Memory B cell (primary cell): Measurements from ENCODE around the gene DNTT.
A peak's percentile ranks its signal among the peaks of the same experiment; 100 is the strongest.

Experiments
- ATAC-seq: fragments of 150-1000 bp; cut with Tn5 transposase; 2 replicates; pipeline ENCODE4 v1.10.0; 2021; ENCODE audit warnings: low read depth, mild to moderate bottlenecking, moderate library complexity
- DNase-seq, 2 donors: peaks; one replicate each; pipeline ENCODE4 v3.0.0; 2022; ENCODE audit warnings: low spot score in 2 of 2
- H3K27ac Mint-ChIP-seq: one replicate; pipeline ENCODE4 v1.8.0; 2022; ENCODE audit warnings: mild to moderate bottlenecking, moderate library complexity, mixed read lengths
- H3K27me3 Mint-ChIP-seq: one replicate; pipeline ENCODE4 v1.8.0; 2022; ENCODE audit warnings: mixed read lengths
- H3K36me3 Mint-ChIP-seq: one replicate; pipeline ENCODE4 v1.8.0; 2022; ENCODE audit warnings: mild to moderate bottlenecking, mixed read lengths
- H3K4me1 Mint-ChIP-seq: one replicate; pipeline ENCODE4 v1.8.0; 2022; ENCODE audit warnings: mixed read lengths
- H3K4me3 Mint-ChIP-seq: one replicate; pipeline ENCODE4 v1.8.0; 2022; ENCODE audit warnings: mild to moderate bottlenecking, moderate library complexity, mixed read lengths
- H3K9me3 Mint-ChIP-seq: one replicate; pipeline ENCODE4 v1.8.0; 2022; ENCODE audit warnings: mixed read lengths

The DNTT gene

GRCh38 chr10:96337106-96337505 is 32.9 kb downstream of the DNTT start:
- Mint-ChIP-seq H3K4me3 (no peak overlapping the region), H3K9me3 (no peaks in the 10 kb centered on the region), H3K27me3 (peaks cover 11% of the 10 kb centered on the region), H3K27ac (no peak overlapping the region), H3K36me3 (no peaks in the 10 kb centered on the region), H3K4me1 (peaks cover 3% of the 10 kb centered on the region)
- no peak for ATAC-seq
- DNase-seq = no peak

- ATAC-seq (no peak), DNase-seq (no peak)
- Mint-ChIP-seq H3K4me1 (no peaks in the 10 kb centered on the region), H3K27me3 (peaks cover 7% of the 10 kb centered on the region), H3K27ac (no peak overlapping the region), H3K36me3 (no peaks in the 10 kb centered on the region), H3K9me3 (no peaks in the 10 kb centered on the region), H3K4me3 (no peak overlapping the region)
These were observed 34.2 kb downstream of the DNTT start for GRCh38 chr10:96338279-96338925.

- Mint-ChIP-seq H3K27me3 (peaks cover 5% of the 10 kb centered on the region), H3K9me3 (no peaks in the 10 kb centered on the region), H3K36me3 (no peaks in the 10 kb centered on the region), H3K4me3 (no peak overlapping the region), H3K27ac (no peak overlapping the region), H3K4me1 (peaks cover 8% of the 10 kb centered on the region)
- ATAC-seq (no peak), DNase-seq (no peak)
These were observed 35.1 kb downstream of the DNTT start for GRCh38 chr10:96339383-96339782.

GRCh38 chr10:96339956-96340904 is 36.0 kb downstream of the DNTT start:
- Mint-ChIP-seq H3K36me3 (no peaks in the 10 kb centered on the region), H3K4me1 (peaks cover 11% of the 10 kb centered on the region), H3K4me3 (no peak overlapping the region), H3K27me3 (peaks cover 2% of the 10 kb centered on the region), H3K27ac (no peak overlapping the region), H3K9me3 (no peaks in the 10 kb centered on the region)
- peak; percentile 90 for ATAC-seq
- peak; percentile 41 to 57 for DNase-seq

- no peak for ATAC-seq
These were observed 37.3 kb downstream of the DNTT start for GRCh38 chr10:96341219-96342182.

GRCh38 chr10:96342402-96342801 is 38.2 kb downstream of the DNTT start:
- DNase-seq (no peak), ATAC-seq (no peak)
- Mint-ChIP-seq H3K36me3 (no peaks in the 10 kb centered on the region), H3K4me3 (no peak overlapping the region), H3K4me1 (peaks cover 11% of the 10 kb centered on the region), H3K9me3 (peaks cover 6% of the 10 kb centered on the region), H3K27ac (no peak overlapping the region), H3K27me3 (peaks cover 4% of the 10 kb centered on the region)

More at GRCh38 chr10:96341219-96342182, 37.3 kb downstream of the DNTT start:
- peaks cover 4% of the 10 kb centered on the region for H3K27me3 Mint-ChIP-seq
- DNase-seq = no peak
- no peaks in the 10 kb centered on the region for H3K36me3 Mint-ChIP-seq
- H3K9me3 Mint-ChIP-seq = peaks cover 4% of the 10 kb centered on the region
- H3K27ac Mint-ChIP-seq = no peak overlapping the region
- H3K4me1 Mint-ChIP-seq = peaks cover 11% of the 10 kb centered on the region
- no peak overlapping the region for H3K4me3 Mint-ChIP-seq

GRCh38 chr10:96344178-96344577 is 39.9 kb downstream of the DNTT start:
- H3K36me3 Mint-ChIP-seq = no peaks in the 10 kb centered on the region
- H3K9me3 Mint-ChIP-seq = peaks cover 6% of the 10 kb centered on the region
- ATAC-seq (peak; percentile 74), DNase-seq (no peak)
- peaks cover 11% of the 10 kb centered on the region for H3K4me1 Mint-ChIP-seq
- no peak overlapping the region for H3K27ac Mint-ChIP-seq
- H3K27me3 Mint-ChIP-seq = peaks cover 5% of the 10 kb centered on the region
- no peak overlapping the region for H3K4me3 Mint-ChIP-seq

GRCh38 chr10:96345222-96345621 is 41.0 kb downstream of the DNTT start:
- peaks cover 11% of the 10 kb centered on the region for H3K4me1 Mint-ChIP-seq
- H3K36me3 Mint-ChIP-seq = no peaks in the 10 kb centered on the region
- ATAC-seq = no peak
- H3K4me3 Mint-ChIP-seq = no peak overlapping the region
- DNase-seq = no peak
- H3K27me3 Mint-ChIP-seq = peaks cover 6% of the 10 kb centered on the region
- no peak overlapping the region for H3K27ac Mint-ChIP-seq
- H3K9me3 Mint-ChIP-seq = peaks cover 6% of the 10 kb centered on the region

- Mint-ChIP-seq H3K36me3 (no peaks in the 10 kb centered on the region), H3K4me3 (no peak overlapping the region), H3K27me3 (peaks cover 9% of the 10 kb centered on the region), H3K9me3 (peaks cover 6% of the 10 kb centered on the region), H3K4me1 (peaks cover 11% of the 10 kb centered on the region), H3K27ac (no peak overlapping the region)
- ATAC-seq = no peak
- DNase-seq = no peak
These were observed 42.1 kb downstream of the DNTT start for GRCh38 chr10:96346295-96346694.

- DNase-seq (no peak), ATAC-seq (no peak)
- Mint-ChIP-seq H3K4me3 (no peak overlapping the region), H3K9me3 (peaks cover under 1% of the 10 kb centered on the region), H3K4me1 (no peaks in the 10 kb centered on the region), H3K36me3 (no peaks in the 10 kb centered on the region), H3K27ac (no peak overlapping the region), H3K27me3 (peaks cover 11% of the 10 kb centered on the region)
These were observed 47.8 kb downstream of the DNTT start for GRCh38 chr10:96352027-96352426.

- Mint-ChIP-seq H3K4me1 (no peaks in the 10 kb centered on the region), H3K4me3 (no peak overlapping the region), H3K27me3 (peaks cover 13% of the 10 kb centered on the region), H3K27ac (no peak overlapping the region), H3K36me3 (no peaks in the 10 kb centered on the region), H3K9me3 (no peaks in the 10 kb centered on the region)
- no peak for DNase-seq
- no peak for ATAC-seq
These were observed 48.3 kb downstream of the DNTT start for GRCh38 chr10:96352582-96352981.

GRCh38 chr10:96357038-96357620 is 52.9 kb downstream of the DNTT start:
- peaks cover 18% of the 10 kb centered on the region for H3K27me3 Mint-ChIP-seq
- no peaks in the 10 kb centered on the region for H3K4me1 Mint-ChIP-seq
- H3K4me3 Mint-ChIP-seq = no peak overlapping the region
- H3K27ac Mint-ChIP-seq = no peak overlapping the region
- H3K36me3 Mint-ChIP-seq = no peaks in the 10 kb centered on the region
- DNase-seq (no peak), ATAC-seq (no peak)
- H3K9me3 Mint-ChIP-seq = no peaks in the 10 kb centered on the region

- DNase-seq = no peak
- Mint-ChIP-seq H3K27ac (no peak within 1 kb of the TSS), H3K27me3 (peaks cover 16% of the 10 kb centered on the region), H3K36me3 (no peaks in the 10 kb centered on the region), H3K4me1 (no peaks in the 10 kb centered on the region), H3K9me3 (no peaks in the 10 kb centered on the region), H3K4me3 (no peak within 1 kb of the TSS)
- ATAC-seq = no peak
These were observed 54.8 kb downstream of the DNTT start, which contains the start of gene OPALIN for GRCh38 chr10:96358851-96359540. TSS of gene OPALIN (minus strand) at chr10:96359002. CDS start at chr10:96358896, 106 bp downstream.
